HG02763 (cell line): ENCODE results near the gene DEF6.
"Not testable (repeated sequence)": the region's sequence is repeated elsewhere in the genome, so short reads cannot be mapped to it uniquely, and the experiment has no call there.

Source experiments
- ATAC-seq: cut with Tn5 transposase; IDR thresholded peaks from one replicate; pipeline ENCODE4 v1.9.1; 2021; ENCODE audit warnings: mild to moderate bottlenecking, moderate library complexity; ENCODE audit not compliant: unreplicated experiment

DEF6 gene

DNA sequence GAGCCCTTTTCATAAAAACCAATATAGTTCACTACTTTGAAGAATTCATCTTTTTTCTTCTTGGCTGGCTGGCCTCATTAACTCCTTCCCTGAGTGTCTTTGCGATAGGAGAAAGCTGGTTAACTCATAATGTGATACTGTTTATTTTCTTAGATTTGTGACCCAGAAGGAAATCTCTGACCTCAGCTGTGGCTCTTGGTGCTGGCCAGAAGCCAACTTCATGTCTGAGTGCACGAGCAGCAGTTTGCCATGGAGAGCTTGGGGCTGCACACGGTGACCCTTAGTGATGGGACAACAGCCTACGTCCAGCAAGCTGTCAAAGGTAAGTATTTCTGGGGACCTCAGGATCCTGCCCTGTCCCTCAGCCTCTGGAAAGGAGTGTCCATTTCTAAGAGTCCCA, 16.7 kb upstream of the DEF6 start:
- no peak for ATAC-seq

DNA sequence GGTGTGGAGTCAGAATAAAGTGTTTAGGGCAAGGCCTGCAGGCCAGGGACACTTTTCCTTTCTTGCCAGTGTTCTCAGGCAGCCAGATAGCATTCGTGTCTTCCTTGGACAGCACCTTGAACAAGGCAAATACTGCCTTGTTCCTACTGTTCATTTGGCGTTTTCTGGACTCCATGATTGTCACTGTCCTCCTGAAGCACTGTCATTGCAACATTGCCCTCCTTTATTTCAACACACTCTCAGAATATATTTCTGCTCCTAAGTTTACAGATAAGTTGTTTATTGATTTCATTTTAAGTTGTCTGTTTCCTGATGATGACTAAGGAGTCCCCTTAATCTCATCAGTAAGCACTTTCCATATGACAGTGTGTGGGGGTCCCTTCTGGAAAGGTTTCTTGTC, 15.1 kb upstream of the DEF6 start:
- ATAC-seq: no peak

DNA sequence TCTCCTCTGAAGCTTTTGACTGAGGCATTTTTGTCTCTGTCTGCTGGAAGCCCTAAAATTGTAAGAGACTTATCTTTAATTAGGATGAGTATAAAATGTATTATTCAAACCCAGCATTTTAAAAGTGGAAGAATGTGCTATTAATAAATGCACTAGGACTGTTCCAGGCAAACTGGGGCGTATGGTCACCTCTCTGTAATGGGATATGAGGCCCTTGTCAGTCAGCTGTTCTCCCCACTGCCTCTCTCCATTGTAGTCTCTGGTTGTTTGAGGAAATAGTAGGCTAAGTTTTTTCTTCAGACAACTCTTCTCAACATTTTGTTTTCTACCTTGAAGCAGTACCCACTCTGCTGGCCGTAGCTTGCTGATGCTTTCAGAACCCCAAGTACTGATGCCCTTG, 14.3 kb upstream of the DEF6 start:
- no peak for ATAC-seq

DNA sequence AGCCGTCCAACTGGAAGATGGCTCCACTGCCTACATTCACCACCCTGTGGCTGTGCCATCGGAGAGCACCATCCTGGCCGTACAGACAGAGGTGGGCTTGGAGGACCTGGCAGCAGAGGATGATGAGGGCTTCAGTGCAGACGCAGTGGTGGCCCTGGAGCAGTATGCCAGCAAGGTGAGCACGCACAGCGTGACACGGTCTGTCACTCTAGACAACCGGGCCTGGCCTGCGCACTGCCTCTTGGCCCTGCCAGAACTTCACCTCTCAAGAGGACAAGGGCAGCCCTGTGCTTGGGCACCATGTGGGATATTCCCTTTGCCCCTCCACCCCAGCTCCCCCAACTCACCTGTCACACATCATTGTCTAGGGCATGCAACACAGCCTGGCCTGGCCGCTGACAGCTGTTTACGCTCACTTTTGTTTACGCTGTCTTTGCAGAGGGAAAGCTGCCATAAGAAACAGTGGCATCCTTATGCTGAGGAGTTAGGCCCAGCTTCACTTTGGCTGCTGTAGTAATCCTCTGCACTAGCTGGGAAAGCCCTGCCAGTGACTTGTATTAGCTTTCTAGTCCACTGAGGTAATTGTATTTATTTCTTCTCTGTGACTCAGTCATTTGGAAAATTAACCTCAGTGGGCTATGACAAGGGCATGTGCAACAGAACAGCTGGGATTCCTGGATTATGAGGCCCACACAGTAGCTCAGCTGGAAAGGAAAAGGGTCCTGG, 9.8 kb upstream of the DEF6 start:
- no peak for ATAC-seq

DNA sequence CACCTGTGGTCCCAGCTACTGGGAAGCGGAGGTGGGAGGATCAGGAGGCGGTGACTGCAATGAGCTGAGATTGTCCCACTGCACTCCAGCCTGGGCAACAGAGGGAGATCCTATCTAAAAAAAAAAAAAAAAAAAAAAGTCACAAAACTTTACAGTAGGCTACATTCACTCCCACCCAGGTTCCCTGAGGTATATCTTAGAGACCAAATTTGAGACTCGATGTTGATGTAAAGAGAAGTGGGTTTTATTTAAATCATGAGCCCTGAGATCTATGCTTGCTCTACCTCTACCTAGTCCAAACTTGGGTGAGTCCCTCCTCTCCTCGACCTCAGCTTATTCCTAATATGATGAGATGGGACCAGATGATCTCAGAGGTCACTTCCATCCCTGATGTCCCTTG, 8.8 kb upstream of the DEF6 start:
- no peak for ATAC-seq

DNA sequence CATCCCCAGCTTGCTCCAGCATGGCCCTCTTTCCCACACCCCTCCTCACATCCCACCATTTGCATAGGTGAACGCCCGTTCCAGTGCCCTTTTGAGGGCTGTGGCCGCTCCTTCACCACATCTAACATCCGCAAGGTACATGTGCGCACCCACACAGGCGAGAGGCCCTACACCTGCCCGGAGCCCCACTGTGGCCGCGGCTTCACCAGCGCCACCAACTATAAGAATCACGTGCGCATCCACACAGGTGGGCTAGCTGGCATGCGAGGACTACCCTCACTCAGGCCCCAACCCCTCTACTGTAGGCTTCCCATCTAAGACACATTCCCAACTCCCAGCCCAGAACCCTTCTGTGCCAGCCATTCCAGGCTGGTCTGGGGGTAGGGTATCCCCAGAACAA, 6.1 kb upstream of the DEF6 start:
- no peak for ATAC-seq

DNA sequence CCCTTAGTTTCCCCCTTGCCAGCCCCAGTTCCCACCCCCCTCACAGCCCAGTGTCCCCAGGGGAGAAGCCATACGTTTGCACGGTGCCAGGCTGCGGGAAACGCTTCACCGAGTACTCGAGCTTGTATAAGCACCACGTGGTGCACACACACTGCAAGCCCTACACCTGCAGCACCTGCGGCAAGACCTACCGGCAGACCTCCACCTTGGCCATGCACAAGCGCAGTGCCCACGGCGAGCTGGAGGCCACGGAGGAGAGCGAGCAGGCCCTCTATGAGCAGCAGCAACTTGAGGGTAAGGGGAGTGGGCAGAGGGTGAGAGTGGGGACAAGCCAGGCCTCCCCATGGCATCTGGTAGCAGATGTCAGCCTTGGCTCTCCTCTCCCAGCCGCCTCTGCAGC, 5.1 kb upstream of the DEF6 start:
- ATAC-seq: no peak

DNA sequence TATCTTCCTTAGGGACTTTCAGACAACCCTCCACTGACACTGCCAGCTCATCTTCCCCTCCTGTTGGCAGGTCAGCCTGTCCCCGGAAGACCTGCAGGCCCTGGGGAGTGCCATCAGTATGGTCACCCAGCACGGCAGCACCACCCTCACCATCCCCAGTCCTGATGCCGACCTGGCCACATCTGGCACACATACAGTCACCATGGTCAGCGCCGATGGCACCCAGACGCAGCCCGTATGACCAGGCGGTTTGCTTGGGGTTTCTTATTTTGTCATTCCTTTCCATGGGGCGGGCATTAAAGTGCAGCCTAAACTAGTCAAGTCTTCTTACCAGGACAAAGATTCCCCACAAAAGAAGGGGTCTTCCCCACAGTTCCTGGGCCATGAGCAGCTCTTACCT, 3.9 kb upstream of the DEF6 start:
- no peak for ATAC-seq

DNA sequence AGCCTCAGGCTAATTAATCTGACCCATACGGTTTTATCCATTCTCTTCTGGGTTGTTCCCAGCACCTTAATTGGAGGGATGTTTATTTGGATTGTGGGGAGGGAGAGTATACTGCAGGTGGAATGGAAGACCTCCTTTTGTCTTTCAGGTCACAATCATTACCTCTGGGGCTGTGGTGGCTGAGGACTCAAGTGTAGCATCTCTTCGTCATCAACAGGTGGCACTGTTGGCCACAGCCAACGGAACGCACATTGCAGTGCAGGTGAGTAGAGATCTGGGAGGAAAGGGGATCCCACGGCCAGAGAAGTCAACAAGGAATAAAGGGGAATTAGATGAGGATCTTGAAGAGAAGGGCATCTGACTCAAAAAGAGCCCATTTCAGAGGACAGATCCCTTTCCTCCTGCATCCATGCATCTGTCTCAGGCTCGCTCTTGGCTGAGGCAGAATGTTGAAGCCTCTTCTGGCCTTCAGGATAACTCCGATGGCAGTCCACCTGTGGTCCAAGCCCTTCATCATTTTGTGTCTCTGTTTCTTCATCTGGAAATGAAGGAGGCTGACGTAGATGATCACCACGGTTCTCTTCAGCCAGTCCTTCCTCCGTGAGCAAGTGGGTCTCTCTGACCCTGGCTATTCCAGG, 3.2 kb upstream of the DEF6 start:
- ATAC-seq: no peak

DNA sequence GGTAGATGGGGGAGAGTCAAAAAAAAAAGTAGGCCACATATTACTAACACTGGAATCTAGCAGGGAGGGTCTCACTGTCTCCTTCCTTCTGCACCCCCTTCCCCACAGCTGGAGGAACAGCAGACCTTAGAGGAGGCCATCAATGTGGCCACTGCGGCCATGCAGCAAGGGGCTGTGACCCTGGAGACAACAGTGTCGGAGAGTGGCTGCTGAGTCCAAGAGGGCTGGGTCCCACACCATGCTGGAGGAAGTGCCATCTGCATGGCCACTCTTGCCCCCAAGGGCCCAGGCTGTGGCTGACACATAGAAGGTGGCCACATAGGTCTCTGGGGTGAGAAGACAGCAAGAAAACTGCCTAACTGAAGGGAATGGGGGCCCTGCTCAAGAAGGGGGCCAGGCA, 2.6 kb upstream of the DEF6 start:
- no peak for ATAC-seq

DNA sequence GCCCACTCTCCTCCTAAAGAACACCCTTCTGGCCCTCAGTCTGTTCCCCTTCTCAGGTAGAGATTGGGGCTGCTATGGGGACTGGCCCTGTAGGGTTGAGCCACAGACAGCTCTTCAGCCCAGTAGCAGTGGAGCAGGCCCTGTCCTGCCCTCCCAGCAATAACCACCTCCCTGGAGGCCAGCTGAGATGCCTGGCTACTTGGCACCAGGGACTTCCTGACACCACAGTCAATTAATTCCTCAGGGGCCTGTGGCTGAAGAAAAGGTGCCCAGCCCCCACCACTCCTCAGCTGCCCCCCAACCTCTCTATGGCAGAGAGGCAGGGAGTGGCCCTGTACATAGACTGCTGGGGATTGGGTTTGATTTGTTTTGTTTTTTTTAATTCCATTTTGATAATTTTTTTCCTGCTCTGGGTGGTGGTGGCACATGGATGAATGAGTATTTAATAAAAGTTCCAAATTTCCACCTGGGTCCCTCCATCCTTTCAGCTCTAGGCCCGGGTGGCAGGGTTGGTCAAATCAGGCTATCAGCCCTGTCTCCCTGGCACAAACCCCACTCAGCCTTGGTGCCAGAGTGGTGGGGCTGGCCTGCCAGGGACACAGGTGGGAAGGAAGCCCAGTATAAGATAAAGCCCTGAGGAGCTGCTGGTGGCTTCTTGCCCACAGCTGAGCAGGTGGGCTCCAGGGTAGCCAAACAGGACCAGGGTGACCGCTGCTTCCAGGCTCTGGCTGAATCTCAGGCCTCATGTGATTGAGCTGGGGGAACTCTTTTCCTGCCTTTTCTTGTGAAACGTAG, 1.9 kb upstream of the DEF6 start:
- ATAC-seq: no peak

DNA sequence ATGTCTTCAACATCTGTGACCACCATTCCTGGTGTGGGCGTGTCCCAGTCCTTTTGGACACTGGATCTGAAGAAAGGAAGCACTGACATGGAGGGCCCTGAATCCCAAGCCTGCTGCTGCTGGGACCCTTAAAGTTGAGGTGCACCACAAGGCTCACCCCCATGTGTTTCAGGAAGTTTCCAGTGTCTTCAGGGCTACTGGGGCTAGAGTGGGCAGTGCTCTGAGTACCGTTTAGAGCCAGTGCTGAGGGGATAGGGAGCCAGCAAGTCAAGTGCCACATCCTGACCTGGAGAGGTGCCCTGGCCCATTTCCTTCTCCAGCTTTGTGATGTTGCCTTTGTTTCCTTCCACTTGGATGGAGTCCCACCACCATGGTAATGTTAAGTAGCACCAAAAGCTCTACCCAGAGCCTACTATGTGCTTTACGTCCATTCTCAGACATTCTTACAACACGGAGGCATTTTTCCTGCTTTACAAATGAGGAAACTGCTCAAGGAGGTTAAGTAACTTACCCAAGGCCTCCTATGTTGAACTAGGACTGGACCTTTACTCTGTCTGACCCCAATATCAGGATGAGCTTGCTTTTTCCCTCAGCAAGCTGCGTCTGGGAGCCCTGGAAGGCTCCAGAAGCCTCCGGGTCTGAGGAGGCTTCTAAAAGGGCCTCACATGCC, 552 bp upstream of the DEF6 start:
- peak; percentile 5 for ATAC-seq

DNA sequence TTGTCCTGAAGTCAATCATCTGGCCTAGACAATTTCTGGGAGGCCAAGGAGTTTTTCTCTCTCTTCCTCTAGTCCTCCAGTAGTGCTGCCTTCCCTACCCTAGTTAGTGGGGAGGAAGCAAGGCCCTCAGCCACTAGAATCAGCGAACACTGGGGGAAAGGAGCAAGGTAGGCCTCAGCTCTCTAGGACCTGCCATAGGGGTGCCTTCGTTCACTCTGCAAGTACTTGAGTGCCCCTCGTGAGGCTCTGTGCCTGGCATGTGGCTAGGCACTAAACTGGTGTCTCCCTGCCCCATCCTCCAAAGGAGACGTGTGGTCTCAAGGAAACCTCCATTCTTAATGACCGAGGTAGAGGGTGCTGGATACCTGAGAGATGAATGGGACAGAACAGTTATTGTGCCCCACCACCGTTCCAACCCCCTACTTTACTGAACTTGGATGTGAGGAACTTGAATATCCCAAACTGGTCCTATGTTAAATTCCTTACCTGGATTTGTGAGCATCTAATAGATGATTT, 1.1 kb downstream of the DEF6 start:
- ATAC-seq: no peak

DNA sequence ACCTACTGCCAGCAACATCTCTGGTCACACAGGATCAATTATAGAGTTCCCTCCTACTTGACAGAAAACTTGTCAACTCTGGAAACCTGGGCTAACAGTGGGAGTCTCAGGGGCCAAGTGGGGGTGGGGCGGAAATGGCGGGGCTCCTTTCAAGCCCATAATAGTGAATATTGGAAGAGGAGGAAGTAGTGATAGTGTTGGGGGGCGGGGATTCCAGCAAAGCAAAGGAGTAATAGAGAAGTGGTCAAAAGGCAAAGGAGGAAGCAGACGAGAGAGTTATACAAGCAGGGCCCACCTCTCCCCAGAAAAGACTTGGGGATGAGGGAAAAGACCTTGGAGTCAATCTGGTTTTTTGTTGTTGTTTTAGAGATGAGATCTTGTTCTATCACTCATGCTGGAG, 2.1 kb downstream of the DEF6 start:
- no peak for ATAC-seq

DNA sequence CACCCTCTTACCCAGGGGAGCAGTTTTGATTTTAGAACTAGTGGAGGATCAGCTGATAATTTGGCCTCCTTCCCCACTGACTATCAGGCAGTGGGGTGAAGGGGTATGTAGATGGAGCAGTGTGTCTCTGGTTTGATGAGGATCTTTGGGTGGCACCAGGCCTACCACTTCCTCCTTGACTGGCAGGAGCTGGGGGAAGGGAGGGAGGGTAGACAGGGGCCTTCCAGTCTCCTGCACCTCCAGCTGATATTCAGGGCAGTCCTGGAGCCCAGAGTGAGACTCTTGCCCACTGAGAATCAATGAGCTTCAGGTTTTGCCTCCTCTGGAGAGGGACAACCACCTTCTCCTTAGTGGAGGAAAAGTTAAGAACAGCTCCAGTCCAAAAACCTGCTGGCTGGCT, 3.2 kb downstream of the DEF6 start:
- ATAC-seq: no peak

DNA sequence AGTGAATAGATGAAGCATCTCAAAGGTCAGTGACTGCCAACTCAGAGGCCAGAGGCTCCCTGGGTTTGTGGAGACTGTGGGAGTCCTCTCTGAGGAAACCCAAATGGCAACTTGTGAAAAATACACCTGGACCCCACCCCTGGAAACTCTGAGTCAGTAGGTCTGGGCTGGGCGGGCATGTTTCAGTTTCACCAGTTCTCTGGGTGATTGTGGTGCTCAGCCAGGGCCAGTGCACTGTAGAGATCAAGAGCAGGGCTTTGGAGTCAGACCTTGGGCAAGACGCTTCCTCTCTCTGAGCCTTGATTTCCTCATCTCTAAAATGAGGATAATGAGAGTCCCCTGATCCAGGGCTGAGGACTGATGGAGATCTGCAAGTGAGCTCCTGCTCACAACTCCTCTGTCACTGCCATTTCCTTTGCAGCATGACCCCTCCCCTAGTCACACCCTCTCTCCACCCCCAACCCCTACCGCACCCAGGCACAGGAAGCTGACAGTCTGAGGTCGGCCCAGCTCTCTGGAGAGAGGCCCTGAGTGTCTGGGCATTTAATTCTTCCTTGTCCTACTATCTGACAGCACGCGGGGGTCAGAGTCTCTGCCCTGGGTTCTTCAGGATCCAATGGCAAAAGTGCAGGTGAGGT, 5.1 kb downstream of the DEF6 start:
- peak; percentile 81 for ATAC-seq

DNA sequence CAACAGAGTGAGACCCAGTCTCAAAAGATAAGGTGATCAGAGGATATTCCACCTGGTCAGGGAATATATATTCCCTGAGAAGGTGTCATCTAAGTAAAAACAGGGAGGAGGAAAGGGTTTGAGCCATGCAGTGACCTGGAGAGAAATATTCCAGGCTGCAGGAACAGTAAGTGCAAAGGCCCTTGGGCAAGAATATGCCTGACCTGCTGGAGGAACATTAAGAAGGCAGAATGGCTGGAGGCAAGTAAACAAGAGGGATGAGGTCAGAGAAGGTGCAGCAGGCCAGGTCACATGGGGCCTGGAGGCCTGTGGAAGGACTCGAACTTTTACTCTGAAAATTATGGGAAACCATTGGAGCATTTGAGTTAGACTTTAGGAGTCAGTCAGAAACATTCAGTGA, 6.7 kb downstream of the DEF6 start:
- no peak for ATAC-seq

DNA sequence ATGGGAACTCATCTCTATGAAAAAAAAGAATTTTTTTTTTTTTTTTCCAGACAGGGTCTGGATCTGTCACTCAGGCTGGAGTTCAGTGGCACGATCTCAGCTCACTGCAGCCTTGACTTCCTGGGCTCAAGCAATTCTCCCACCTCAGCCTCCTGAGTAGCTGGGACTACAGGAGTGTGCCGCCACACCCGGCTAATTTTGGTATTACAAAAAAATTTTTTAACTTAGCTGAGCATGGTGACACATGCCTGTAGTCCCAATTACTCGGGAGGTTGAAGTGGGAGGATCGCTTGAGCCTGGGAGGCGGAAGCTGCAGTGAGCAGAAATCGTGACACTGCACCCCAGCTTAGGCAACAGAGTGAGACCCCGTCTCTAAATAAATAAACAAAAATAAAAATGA, 7.5 kb downstream of the DEF6 start:
- no peak for ATAC-seq

DNA sequence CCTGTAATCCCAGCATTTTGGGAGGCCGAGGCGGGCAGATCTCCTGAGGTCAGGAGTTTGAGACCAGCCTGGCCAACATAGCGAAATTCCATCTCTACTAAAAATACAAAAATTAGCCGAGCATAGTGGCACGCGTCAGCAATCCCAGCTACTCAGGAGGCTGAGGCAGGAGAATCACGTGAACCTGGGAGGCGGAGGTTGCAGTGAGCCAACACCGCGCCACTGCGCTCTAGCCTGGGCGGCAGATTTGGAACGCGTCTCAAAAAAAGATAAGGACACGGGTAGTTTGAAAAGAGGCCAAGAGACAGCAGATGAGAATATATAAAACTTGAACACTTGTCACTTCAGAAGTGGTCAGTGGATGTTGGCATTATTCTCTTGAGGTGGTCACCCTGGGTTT, 9.5 kb downstream of the DEF6 start:
- ATAC-seq: not testable (repeated sequence)

DNA sequence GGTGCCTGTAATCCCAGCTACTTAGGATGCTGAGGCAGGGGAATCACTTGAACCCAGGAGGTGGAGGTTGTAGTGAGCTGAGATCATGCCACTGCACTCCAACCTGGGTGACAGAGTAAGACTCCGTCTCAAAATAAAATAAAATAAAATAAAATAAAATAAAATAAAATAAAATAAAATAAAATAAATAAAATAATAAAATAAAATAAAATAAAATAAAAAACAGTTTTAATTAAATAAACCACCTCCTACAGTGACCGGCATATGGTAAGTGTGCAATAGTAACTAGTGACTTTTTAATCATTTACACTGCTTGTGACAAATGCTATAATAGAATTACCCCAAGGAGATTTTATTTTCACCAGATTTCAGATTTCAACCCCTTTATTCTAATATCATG, 10.9 kb downstream of the DEF6 start:
- not testable (repeated sequence) for ATAC-seq
